Naive B cell (primary cell): Measurements from ENCODE around the gene VKORC1. TPM values are rescaled to one million over a fixed set of nuclear protein-coding genes. Genes with fewer than 3 reads are reported as not detected.

Experiments used
- ATAC-seq, 2 donors: fragments of 150-1000 bp; cut with Tn5 transposase; 2 replicates each; pipeline ENCODE4 v1.10.0; 2021; ENCODE audit warnings: low read depth in 2 of 2, mild to moderate bottlenecking in 2 of 2, moderate library complexity in 2 of 2
- DNase-seq: peaks from one replicate; pipeline ENCODE4 v3.0.0; 2022
- H3K27ac Mint-ChIP-seq, 6 donors: one replicate each; pipeline ENCODE4 v1.8.0; 2020 to 2022; ENCODE audit warnings: mild to moderate bottlenecking in 6 of 6, mixed read lengths in 6 of 6, moderate library complexity in 5 of 6, inconsistent platforms in 2 of 6
- H3K27me3 Mint-ChIP-seq, 3 donors: one replicate each; pipeline ENCODE4 v1.8.0; 2021 to 2022; ENCODE audit warnings: mixed read lengths in 3 of 3, mild to moderate bottlenecking in 1 of 3
- H3K36me3 Mint-ChIP-seq, 2 donors: one replicate each; pipeline ENCODE4 v1.8.0; 2020 to 2022; ENCODE audit warnings: mixed read lengths in 2 of 2, inconsistent platforms in 1 of 2, mild to moderate bottlenecking in 1 of 2
- H3K4me1 Mint-ChIP-seq, 3 donors: one replicate each; pipeline ENCODE4 v1.8.0; 2020 to 2022; ENCODE audit warnings: mixed read lengths in 3 of 3, inconsistent platforms in 1 of 3, mild to moderate bottlenecking in 1 of 3, moderate library complexity in 1 of 3
- H3K4me3 Mint-ChIP-seq, 8 donors: one replicate each; pipeline ENCODE4 v1.8.0; 2020 to 2022; ENCODE audit warnings: mild to moderate bottlenecking in 8 of 8, mixed read lengths in 8 of 8, moderate library complexity in 8 of 8, inconsistent platforms in 2 of 8
- H3K9me3 Mint-ChIP-seq, 7 donors: one replicate each; pipeline ENCODE4 v1.8.0; 2020 to 2022; ENCODE audit warnings: mixed read lengths in 7 of 7, mild to moderate bottlenecking in 5 of 7, inconsistent platforms in 2 of 7, moderate library complexity in 1 of 7
- polyA plus RNA-seq, 6 donors: library from polyadenylated mRNA; unstranded; fragments of 300-500 nt; fragmentation: Illumina TruSeq; gene quantifications; one replicate each; pipeline ENCODE4 v1.2.3, GENCODE V29; 2021; ENCODE audit warnings: low read depth in 6 of 6

The VKORC1 gene
- polyA plus RNA-seq, 6 donors from 2014 or later: 61.9 to 77.4 (median 66.6) TPM

DNA sequence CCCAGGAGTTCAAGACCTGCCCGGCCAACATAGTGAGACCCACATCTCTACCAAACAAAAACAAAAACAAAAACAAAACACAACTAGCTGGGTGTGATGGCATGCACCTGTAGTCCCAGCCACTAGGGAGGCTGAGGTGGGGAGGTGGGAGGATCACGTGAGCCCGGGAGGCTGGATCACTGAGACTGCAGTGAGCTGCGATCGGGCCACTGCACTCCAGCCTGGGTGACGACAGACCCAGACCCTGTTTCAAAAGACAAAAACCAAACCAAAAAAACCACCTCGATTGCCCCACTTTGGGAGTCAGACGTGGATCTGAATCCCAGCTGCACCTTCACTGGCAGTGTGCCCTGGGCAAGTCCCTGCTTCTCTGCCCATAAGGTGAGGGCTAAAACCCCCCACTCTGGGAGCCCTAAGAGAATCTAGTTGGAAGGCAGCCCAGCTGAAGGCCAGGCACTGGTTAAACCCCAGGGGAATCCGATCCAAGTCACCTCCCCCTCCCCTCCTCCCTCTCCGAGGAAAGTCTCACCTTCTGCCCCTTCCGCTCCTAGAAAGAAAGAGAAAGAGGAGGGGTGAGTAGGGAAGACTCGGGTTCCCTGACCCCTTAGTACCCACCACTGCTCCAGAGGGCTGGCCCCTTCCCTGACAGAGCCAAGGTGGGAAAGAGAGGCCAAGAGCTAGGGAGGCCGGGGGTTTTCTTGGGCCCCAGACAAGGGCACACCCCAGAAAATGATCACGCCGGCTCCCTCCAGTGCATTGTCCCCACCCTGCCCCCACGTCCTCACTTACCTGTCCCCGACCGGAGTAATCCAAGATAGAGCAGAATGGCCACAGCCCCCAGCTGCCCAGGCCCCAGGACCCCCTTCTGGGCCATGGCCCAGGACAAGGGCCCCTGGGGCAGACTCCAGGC lies 40.3 kb upstream of the VKORC1 start:
- H3K4me1 Mint-ChIP-seq: peaks cover 0 to 8% (median 0%) of the 10 kb centered on the region in 3 donors

DNA sequence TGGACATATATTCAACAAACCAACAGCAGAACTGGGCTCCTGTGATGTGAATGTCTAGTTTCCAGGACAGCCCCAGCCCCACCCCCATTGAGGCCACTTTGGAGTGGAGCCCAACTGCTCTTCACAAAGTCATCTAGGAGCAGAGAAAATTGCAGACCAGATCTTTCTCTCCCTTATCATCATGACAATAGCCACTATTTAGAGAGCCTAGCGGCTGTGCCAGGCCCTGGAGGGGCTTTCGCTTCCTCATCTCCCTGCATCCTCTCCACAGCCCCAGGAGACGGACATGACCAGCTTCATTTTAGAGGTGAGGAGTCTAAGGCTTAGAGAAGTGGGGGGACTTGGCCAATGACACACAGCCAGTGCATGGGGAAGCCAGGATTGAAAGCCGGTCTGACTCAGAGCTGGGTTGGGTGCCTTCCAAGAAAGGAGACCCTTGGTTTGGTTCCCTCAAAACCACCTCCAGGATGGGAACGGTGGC lies 39.5 kb upstream of the VKORC1 start:
- ATAC-seq: no peak
- Mint-ChIP-seq H3K9me3 (no peaks in the 10 kb centered on the region), H3K27ac (peak overlapping the region in 1 of 6 donors; percentile 7), H3K4me3 (no peak overlapping the region), H3K36me3 (no peaks in the 10 kb centered on the region), H3K27me3 (no peaks in the 10 kb centered on the region), H3K4me1 (peaks cover 0 to 8% (median 0%) of the 10 kb centered on the region in 3 donors)
- DNase-seq: no peak

More for the DNA sequence above, 40.3 kb upstream of the VKORC1 start:
- ATAC-seq: no peak
- Mint-ChIP-seq H3K4me3 (no peak overlapping the region), H3K36me3 (no peaks in the 10 kb centered on the region), H3K27ac (no peak overlapping the region), H3K9me3 (no peaks in the 10 kb centered on the region), H3K27me3 (no peaks in the 10 kb centered on the region)
- no peak for DNase-seq

DNA sequence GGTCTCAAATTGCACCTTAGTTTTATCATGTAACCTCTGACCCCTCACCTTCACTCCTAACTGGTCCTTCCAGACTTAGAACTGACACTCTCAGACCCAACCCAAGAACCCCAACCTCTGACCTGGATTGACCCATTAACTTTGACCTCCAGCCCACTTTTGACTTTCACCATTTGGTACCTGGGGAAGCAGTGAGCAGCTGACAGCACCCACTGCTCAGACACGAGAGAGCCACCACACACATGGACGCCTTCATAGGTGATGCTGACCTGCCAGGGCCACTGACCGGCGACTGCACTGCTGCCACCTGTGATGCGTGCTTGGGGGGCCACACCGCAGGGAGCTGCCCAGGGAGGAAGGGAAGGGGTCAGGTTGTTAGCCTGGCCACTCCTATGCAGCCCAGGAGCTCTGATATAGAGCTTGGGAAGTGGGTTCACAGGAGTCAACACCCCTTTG lies 38.5 kb upstream of the VKORC1 start:
- H3K36me3 Mint-ChIP-seq: no peaks in the 10 kb centered on the region
- H3K4me3 Mint-ChIP-seq: peak overlapping the region in 1 of 8 donors; percentile 47
- H3K27me3 Mint-ChIP-seq: no peaks in the 10 kb centered on the region
- DNase-seq: no peak
- H3K9me3 Mint-ChIP-seq: no peaks in the 10 kb centered on the region
- ATAC-seq: no peak
- peak overlapping the region in 2 of 6 donors; percentile 38 to 88 for H3K27ac Mint-ChIP-seq
- peaks cover 0 to 8% (median 6%) of the 10 kb centered on the region in 3 donors for H3K4me1 Mint-ChIP-seq

DNA sequence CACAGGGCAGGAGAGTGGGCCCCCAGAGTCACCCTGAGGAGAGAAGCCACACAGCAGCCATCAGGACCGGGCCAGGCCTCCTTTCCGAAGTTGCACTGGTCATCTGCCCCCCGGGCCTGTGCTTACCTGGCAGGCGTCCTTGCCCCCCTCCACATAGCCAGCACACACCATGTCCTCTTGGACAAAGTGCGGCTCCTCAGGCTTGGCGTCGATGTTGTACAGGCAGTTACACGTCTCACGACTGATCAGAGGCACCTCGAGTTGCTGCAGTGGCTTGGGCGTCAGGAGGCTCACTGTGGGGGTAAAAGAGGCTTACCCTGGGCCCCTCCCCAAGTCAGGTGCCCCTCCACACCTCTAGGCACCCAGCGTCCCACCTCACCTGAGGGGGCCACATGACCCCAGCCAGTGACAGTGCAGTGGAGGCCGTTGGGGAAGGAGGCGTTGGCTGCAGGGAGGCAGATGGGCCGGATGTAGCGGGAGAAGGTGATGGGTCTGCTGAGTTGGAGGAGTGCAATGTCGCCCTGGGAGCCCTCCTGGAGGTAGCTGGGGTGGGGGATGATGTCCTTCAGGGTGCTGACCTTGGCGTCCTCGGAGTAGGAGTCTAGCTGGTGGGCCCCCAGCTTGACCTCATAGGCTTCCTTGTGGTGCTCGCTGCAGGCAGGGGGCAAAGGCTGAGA lies 37.8 kb upstream of the VKORC1 start:
- Mint-ChIP-seq H3K4me3 (peak overlapping the region in 1 of 8 donors; percentile 47), H3K4me1 (peaks cover 0 to 8% (median 6%) of the 10 kb centered on the region in 3 donors), H3K36me3 (no peaks in the 10 kb centered on the region), H3K9me3 (no peaks in the 10 kb centered on the region), H3K27me3 (no peaks in the 10 kb centered on the region), H3K27ac (peak overlapping the region in 2 of 6 donors; percentile 24 to 38)
- ATAC-seq (no peak), DNase-seq (no peak)

GRCh38 chr16:31131841-31132271 lies 37.3 kb upstream of the VKORC1 start:
- no peaks in the 10 kb centered on the region for H3K36me3 Mint-ChIP-seq
- H3K4me1 Mint-ChIP-seq: peaks cover 0 to 8% (median 6%) of the 10 kb centered on the region in 3 donors
- no peak overlapping the region for H3K4me3 Mint-ChIP-seq
- no peak for DNase-seq
- no peaks in the 10 kb centered on the region for H3K27me3 Mint-ChIP-seq
- H3K27ac Mint-ChIP-seq: no peak overlapping the region
- no peaks in the 10 kb centered on the region for H3K9me3 Mint-ChIP-seq
- no peak for ATAC-seq

- Mint-ChIP-seq H3K27ac (no peak overlapping the region), H3K27me3 (no peaks in the 10 kb centered on the region), H3K4me1 (peaks cover 0 to 8% (median 6%) of the 10 kb centered on the region in 3 donors), H3K9me3 (no peaks in the 10 kb centered on the region), H3K4me3 (peak overlapping the region in 1 of 8 donors; percentile 41), H3K36me3 (no peaks in the 10 kb centered on the region)
- DNase-seq (no peak), ATAC-seq (no peak)
These were observed 36.8 kb upstream of the VKORC1 start for GRCh38 chr16:31131416-31131815.

DNA sequence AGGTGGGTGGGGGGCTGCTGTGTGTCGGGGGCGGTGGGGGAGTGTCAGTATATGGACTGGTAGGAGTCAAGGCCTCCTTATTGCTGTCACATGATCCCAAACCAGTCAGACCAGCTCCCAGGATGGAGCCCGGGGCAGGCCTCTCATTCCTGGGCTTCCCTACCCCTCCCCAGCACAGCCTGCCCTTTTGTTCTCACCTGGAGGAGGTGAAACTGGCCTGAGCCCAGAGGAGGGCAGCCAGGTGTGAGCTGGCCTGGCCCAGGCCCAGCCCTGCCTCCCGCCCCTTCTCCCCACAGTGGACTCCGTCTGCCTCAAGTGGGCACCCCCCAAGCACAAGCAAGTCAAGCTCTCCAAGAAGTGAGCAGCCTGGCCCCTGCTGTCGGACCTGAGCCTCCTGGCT lies 36.3 kb upstream of the VKORC1 start:
- DNase-seq (no peak), ATAC-seq (no peak)
- Mint-ChIP-seq H3K27ac (no peak overlapping the region), H3K4me1 (peaks cover 4 to 11% (median 7%) of the 10 kb centered on the region in 3 donors), H3K4me3 (no peak overlapping the region), H3K36me3 (peaks cover 0 to 4% of the 10 kb centered on the region in 2 donors), H3K27me3 (no peaks in the 10 kb centered on the region), H3K9me3 (no peaks in the 10 kb centered on the region)

- Mint-ChIP-seq H3K4me3 (no peak overlapping the region), H3K27me3 (no peaks in the 10 kb centered on the region), H3K4me1 (peaks cover 6 to 14% (median 7%) of the 10 kb centered on the region in 3 donors), H3K9me3 (no peaks in the 10 kb centered on the region), H3K36me3 (peaks cover 0 to 8% of the 10 kb centered on the region in 2 donors), H3K27ac (no peak overlapping the region)
- DNase-seq: no peak
- ATAC-seq: no peak
These were observed 35.8 kb upstream of the VKORC1 start for GRCh38 chr16:31130336-31130891.

DNA sequence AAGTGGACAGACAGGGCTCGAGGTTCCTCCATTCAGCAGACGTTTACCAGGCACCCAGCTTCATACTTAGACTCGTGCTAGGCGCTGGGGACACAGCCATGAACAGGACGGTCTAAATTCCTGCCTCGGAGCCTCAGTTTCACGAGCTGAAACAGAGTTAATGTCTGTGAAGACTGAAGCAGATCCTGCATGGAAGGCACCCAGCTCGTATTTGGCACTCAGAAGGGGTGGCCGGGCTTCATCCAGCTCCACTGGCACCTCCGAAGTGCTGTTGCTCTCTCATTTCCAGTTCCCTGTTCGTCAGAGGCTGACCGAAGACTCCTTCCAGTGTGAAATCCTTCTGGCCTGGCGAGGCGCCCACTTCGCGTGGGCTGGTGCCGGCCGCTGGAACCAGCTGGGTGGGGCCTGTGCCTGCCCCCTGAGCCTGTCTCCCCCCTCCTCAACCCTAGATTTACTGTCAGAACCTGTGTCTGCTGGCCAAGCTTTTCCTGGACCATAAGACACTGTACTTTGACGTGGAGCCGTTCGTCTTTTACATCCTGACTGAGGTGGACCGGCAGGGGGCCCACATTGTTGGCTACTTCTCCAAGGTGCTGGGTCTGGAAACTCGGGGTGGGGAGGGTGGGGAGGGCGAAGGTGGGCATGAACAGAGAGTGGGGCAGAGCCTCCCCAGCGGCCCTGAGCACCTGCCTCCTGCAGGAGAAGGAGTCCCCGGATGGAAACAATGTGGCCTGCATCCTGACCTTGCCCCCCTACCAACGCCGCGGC lies 35.2 kb upstream of the VKORC1 start:
- Mint-ChIP-seq H3K27ac (peak overlapping the region in 1 of 6 donors; percentile 19), H3K36me3 (peaks cover 0 to 8% of the 10 kb centered on the region in 2 donors), H3K4me1 (peaks cover 6 to 14% (median 7%) of the 10 kb centered on the region in 3 donors), H3K9me3 (no peaks in the 10 kb centered on the region), H3K4me3 (peak overlapping the region in 1 of 8 donors; percentile 40), H3K27me3 (no peaks in the 10 kb centered on the region)
- DNase-seq (no peak), ATAC-seq (no peak)

DNA sequence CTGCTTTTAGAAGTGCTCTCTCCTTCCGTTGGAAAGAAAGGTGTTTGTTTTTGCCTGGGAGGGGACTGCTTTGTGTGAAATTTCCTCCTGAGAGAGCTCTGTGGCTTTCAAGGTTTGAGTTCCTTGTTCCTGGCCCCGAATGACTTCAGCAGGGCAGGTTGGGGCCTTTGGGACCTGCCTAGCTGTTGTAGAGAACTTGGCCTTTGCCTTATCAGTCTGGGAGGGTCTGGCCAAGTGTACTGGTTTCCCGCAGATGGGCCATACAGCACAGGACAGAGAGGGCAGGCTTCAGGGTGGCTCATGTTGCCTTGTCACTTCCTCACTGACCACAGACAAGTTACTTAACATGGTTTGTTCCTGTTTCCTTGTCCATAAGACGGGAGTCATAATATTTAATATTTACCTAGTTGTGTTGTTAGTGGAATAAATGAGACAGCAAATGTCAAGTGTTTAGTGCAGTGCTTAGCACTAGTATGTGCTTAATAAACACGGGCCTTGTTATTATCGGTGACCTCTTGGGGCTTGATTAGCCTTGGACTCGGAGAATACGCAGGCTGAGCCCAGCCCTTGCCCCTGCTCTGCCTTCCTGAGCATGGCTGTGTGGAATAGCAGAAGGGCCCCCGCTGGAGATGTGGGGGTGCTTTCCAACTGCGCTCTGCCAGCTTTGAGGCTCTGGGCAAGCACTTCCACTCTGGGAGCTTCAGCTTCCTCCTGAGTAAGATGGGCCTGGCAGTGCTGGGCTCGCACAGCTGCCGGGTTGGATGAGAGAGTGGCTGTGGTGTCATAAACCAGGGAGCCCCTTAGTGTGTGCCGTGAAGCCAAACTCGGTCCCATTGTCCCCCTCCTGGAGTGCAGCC lies 34.3 kb upstream of the VKORC1 start:
- peaks cover 6 to 12% (median 7%) of the 10 kb centered on the region in 3 donors for H3K4me1 Mint-ChIP-seq
- no peaks in the 10 kb centered on the region for H3K27me3 Mint-ChIP-seq
- no peak for ATAC-seq
- peaks cover 0 to 8% of the 10 kb centered on the region in 2 donors for H3K36me3 Mint-ChIP-seq
- no peaks in the 10 kb centered on the region for H3K9me3 Mint-ChIP-seq
- peak overlapping the region in 2 of 6 donors; percentile 38 to 76 for H3K27ac Mint-ChIP-seq
- no peak for DNase-seq
- H3K4me3 Mint-ChIP-seq: no peak overlapping the region

GRCh38 chr16:31127182-31127581 lies 32.6 kb upstream of the VKORC1 start:
- Mint-ChIP-seq H3K27ac (no peak overlapping the region), H3K9me3 (no peaks in the 10 kb centered on the region), H3K27me3 (no peaks in the 10 kb centered on the region), H3K36me3 (peaks cover 0 to 8% of the 10 kb centered on the region in 2 donors), H3K4me1 (peaks cover 6 to 7% (median 6%) of the 10 kb centered on the region in 3 donors), H3K4me3 (no peak overlapping the region)
- DNase-seq (no peak), ATAC-seq (no peak)

DNA sequence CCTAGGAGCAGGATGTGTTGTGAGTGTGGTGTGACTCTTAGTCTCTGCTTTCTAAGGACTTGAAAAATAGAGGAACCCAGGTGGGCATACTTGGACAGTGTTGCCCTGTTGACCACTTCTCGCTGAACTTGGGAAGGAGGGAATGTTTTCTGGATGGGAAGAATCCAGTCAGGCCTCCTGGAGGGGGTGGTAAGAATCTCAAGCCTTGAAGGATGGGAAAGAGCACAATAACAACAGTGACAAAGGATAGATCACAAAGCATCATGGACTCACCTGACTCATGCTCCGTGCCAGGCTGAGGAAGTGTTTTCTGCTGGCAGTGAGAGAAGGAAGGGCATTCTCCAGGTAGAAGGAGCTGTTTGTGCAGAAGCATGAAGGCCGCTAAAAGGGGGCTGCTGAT lies 31.2 kb upstream of the VKORC1 start:
- no peak for DNase-seq
- Mint-ChIP-seq H3K4me3 (no peak overlapping the region), H3K9me3 (no peaks in the 10 kb centered on the region), H3K4me1 (peaks cover 6 to 7% (median 6%) of the 10 kb centered on the region in 3 donors), H3K27me3 (no peaks in the 10 kb centered on the region), H3K27ac (peak overlapping the region in 2 of 6 donors; percentile 73 to 80), H3K36me3 (peaks cover 0 to 8% of the 10 kb centered on the region in 2 donors)
- ATAC-seq: no peak
